GM19328 (cell line): ENCODE results near the gene KCNA5.

ENCODE experiments used
- ATAC-seq: cut with Tn5 transposase; IDR thresholded peaks from one replicate; pipeline ENCODE4 v1.9.1; 2021; ENCODE audit warnings: mild to moderate bottlenecking, moderate library complexity; ENCODE audit not compliant: unreplicated experiment

KCNA5 gene

GRCh38 chr12:5063149-5063548 lies 19.5 kb downstream of the KCNA5 start:
- no peak for ATAC-seq

GRCh38 chr12:5064913-5065490 lies 21.3 kb downstream of the KCNA5 start:
- ATAC-seq = no peak

GRCh38 chr12:5066251-5066650 lies 22.6 kb downstream of the KCNA5 start:
- no peak for ATAC-seq

GRCh38 chr12:5068126-5068525 lies 24.4 kb downstream of the KCNA5 start:
- no peak for ATAC-seq

- ATAC-seq = no peak
Observed at GRCh38 chr12:5068619-5069018, 24.9 kb downstream of the KCNA5 start.

- no peak for ATAC-seq
Observed at GRCh38 chr12:5070090-5070489, 26.4 kb downstream of the KCNA5 start.

GRCh38 chr12:5071496-5071895 lies 27.8 kb downstream of the KCNA5 start:
- no peak for ATAC-seq

GRCh38 chr12:5072311-5072710 lies 28.6 kb downstream of the KCNA5 start:
- no peak for ATAC-seq

- ATAC-seq = no peak
Observed at GRCh38 chr12:5073054-5073453, 29.4 kb downstream of the KCNA5 start.

GRCh38 chr12:5073853-5074252 lies 30.2 kb downstream of the KCNA5 start:
- no peak for ATAC-seq

GRCh38 chr12:5076761-5077160 lies 33.1 kb downstream of the KCNA5 start:
- ATAC-seq = no peak

- no peak for ATAC-seq
Observed at GRCh38 chr12:5078423-5078822, 34.7 kb downstream of the KCNA5 start.

GRCh38 chr12:5081016-5081415 lies 37.3 kb downstream of the KCNA5 start:
- ATAC-seq = no peak

GRCh38 chr12:5083955-5084849 lies 40.5 kb downstream of the KCNA5 start:
- no peak for ATAC-seq

- no peak for ATAC-seq
Observed at GRCh38 chr12:5085896-5086295, 42.2 kb downstream of the KCNA5 start.

- no peak for ATAC-seq
Observed at GRCh38 chr12:5087831-5088554, 44.3 kb downstream of the KCNA5 start.

GRCh38 chr12:5088586-5089264 lies 45.0 kb downstream of the KCNA5 start:
- ATAC-seq = no peak

GRCh38 chr12:5094551-5094950 lies 50.9 kb downstream of the KCNA5 start:
- ATAC-seq = no peak

- ATAC-seq = no peak
Observed at GRCh38 chr12:5094986-5095385, 51.3 kb downstream of the KCNA5 start.
